Measurements from ENCODE around the gene IRF3. TPM values are rescaled to one million over a fixed set of nuclear protein-coding genes. Genes with fewer than 3 reads are reported as not detected.

The IRF3 gene
- total RNA-seq, 2 donors from 2014 or later = 53.4 to 58.0 TPM

GRCh38 chr19:49641688-49642491, 23.8 kb downstream of the IRF3 start, which contains the start of gene SCAF1:
SCAF1 (plus strand) TSS chr19:49642209; CDS start chr19:49645027, 2,818 bp downstream.
- H3K9me3 ChIP-seq = no peaks in the 10 kb centered on the region
- H3K27ac ChIP-seq = peak within 1 kb of the TSS; percentile 97 to 98
- H3K4me1 ChIP-seq (replicated peaks) = peaks cover 22% of the 10 kb centered on the region
- peak in 2 of 4 experiments; percentile 13 to 25 for TF ChIP-seq CTCF (IDR thresholded peaks at IDR 0.05)
- peak; percentile 100 for TF ChIP-seq POLR2AphosphoS5 (IDR thresholded peaks at IDR 0.05)
- peak; percentile 96 for TF ChIP-seq POLR2A (IDR thresholded peaks at IDR 0.05)
- H3K4me3 ChIP-seq = peak within 1 kb of the TSS; percentile 95 to 96
- WGBS = under 1% methylated on average over 69 of the region's 87 CpGs
- H3K27me3 ChIP-seq (replicated peaks; ENCODE audit: insufficient read depth) = no peaks in the 10 kb centered on the region
- peak; percentile 99 for DNase-seq (ENCODE audit: low spot score)
- peaks cover 0 to 6% of the 10 kb centered on the region in 2 donors for H3K36me3 ChIP-seq
- intact Hi-C loops (cut with DNase I) = loop anchor here (2.0 kb wide), 1 partner anchor 35 kb away; the partner anchor contains the start of gene PRMT1

- WGBS = under 1% methylated on average over 51 of the region's 51 CpGs
- H3K4me1 ChIP-seq (replicated peaks) = peaks cover 22% of the 10 kb centered on the region
- no peaks in the 10 kb centered on the region for H3K27me3 ChIP-seq (replicated peaks; ENCODE audit: insufficient read depth)
- no peaks in the 10 kb centered on the region for H3K9me3 ChIP-seq
- intact Hi-C loops (cut with DNase I) = no loop called here
- peak within 1 kb of the TSS; percentile 52 to 73 for H3K4me3 ChIP-seq
- H3K36me3 ChIP-seq = no peaks in the 10 kb centered on the region
- peak within 1 kb of the TSS; percentile 97 to 98 for H3K27ac ChIP-seq
- TF ChIP-seq CTCF (IDR thresholded peaks at IDR 0.05) = peak in 1 of 4 experiments; percentile 21
- peak; percentile 75 for TF ChIP-seq POLR2A (IDR thresholded peaks at IDR 0.05)
- TF ChIP-seq POLR2AphosphoS5 (IDR thresholded peaks at IDR 0.05) = peak; percentile 95
- peak; percentile 100 for DNase-seq (ENCODE audit: low spot score)
These were observed 25.4 kb downstream of the IRF3 start, which contains the start of gene RRAS for GRCh38 chr19:49640113-49640898. RRAS (minus strand) TSS chr19:49640143; CDS start chr19:49640098, 45 bp downstream.

DNA sequence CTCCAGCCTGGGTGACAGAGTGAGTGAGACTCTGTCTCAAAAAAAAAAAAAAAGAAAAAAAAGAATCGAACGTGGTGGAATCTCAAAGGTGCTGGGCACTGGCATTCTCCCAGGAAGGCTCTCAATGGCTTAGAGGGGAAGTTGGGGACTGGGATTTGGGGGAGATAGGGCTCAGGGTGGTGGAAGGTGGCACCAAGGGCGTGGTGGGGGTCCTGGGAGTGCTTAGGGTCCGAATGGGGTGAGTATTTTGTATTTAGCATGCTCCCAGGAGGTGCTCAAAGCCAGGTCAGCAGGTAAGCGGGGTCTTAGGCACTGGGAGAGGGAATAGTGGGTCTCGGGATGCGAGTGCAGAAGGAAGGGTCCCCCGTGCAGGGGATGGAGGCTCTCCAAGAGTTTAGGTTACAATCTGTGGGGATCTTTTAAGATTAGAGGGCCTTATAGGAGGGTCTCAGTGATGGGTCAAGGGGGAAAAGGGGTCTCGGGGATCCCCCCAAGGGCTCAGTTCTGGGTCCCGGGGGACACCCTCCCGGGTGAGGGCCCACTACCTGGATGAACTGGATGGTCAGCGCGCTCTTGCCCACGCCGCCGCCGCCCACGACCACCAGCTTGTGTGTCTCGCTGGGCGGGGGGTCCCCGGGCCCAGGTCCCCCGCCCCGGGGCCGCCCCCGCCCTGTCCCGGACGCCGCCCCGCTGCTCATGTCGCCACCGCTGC, 26.1 kb downstream of the IRF3 start:
- intact Hi-C loops (cut with DNase I) = loop anchor here (2.0 kb wide), 1 partner anchor 47 kb away; no protein-coding TSS in a partner anchor
- Histone ChIP-seq H3K27me3 (replicated peaks; ENCODE audit: insufficient read depth) (no peaks in the 10 kb centered on the region), H3K9me3 (no peaks in the 10 kb centered on the region), H3K36me3 (no peaks in the 10 kb centered on the region), H3K4me3 (peak overlapping the region; percentile 52 to 73), H3K4me1 (replicated peaks) (peaks cover 22% of the 10 kb centered on the region), H3K27ac (peak overlapping the region; percentile 97 to 98)
- TF ChIP-seq POLR2AphosphoS5 (IDR thresholded peaks at IDR 0.05) = no peak
- TF ChIP-seq POLR2A (IDR thresholded peaks at IDR 0.05) = peak; percentile 40
- no peak for TF ChIP-seq CTCF (IDR thresholded peaks at IDR 0.05)
- 5% methylated on average over 23 of the region's 31 CpGs for WGBS
- DNase-seq (ENCODE audit: low spot score) = no peak

DNA sequence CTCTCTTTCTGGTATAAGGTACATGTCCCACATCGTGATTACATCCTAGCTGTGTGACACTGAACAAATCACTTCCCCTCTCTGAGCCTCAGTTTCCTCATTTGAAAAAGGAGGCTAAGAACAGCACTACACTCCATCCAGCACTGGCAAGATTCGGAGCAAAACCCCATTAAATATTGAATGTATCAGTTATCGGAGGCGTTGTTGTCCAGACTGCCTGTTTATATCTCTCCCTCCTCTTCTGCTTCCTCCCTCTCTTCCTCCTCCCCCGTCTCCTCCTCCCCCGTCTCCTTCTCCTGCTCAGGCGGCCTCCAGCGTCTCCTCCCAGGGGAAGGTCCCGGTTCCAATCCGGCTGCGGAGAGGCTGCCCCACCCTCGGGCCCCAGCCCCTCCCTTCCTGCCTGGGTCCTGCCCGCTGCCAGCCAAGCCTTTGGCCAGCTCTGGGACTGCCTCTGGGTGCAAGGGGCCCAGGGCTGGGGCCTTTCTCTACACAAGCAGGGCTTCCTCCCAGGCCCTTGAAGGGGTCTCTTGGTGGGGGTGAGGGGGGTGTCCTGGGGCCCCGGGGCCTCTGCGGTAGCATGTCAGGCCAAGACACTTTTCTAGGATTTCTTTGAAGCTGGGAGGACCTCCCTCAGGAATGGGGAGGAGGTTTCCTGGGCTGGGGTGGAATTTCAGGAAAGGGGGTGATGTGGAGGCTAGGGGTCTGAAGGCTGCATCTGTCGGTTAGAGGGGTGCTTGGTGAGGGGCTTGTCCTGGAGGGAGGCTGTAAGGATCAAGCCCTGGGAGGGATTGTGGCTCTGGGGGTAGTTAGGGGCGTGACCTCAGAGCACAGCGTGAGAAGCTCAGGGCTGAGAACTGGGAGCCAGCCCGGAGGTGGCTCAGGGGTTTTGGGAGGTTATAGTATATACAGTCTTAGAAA, 27.6 kb downstream of the IRF3 start:
- no peaks in the 10 kb centered on the region for H3K27me3 ChIP-seq (replicated peaks; ENCODE audit: insufficient read depth)
- peak; percentile 82 for DNase-seq (ENCODE audit: low spot score)
- intact Hi-C loops (cut with DNase I) = loop anchor here (2.0 kb wide), 1 partner anchor 45 kb away; no protein-coding TSS in a partner anchor
- H3K27ac ChIP-seq = peak overlapping the region; percentile 97 to 98
- TF ChIP-seq POLR2A (IDR thresholded peaks at IDR 0.05) (peak; percentile 42), CTCF (IDR thresholded peaks at IDR 0.05) (peak in 1 of 4 experiments; percentile 14), POLR2AphosphoS5 (IDR thresholded peaks at IDR 0.05) (peak; percentile 79)
- no peaks in the 10 kb centered on the region for H3K36me3 ChIP-seq
- WGBS = 8% methylated on average over 19 of the region's 19 CpGs
- peak overlapping the region; percentile 2 to 20 for H3K4me3 ChIP-seq
- H3K4me1 ChIP-seq (replicated peaks) = peaks cover 14% of the 10 kb centered on the region
- no peaks in the 10 kb centered on the region for H3K9me3 ChIP-seq

Data from prostate gland (tissue), 2 donors.